ENCODE results near the gene DDX10.

DNA sequence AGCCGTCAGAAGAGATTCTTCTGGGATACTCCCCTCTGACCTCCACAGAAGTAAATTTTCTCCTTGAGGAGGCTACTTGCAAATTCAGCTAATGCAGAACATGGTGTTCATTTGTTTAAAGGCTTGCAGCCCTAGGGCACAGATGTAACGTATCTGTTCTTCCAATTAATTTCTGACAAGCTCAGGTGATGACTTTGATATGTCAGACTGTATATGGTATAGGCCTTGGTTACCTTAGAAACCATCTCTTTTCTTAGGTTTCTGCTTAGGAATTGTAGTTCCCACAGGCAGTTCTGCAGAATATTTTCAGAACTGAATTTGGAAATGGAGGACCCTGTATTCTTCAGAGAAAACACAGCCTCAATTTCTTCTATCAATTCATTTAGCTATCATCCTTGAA, 117.1 kb downstream of the DDX10 start:
- TF ChIP-seq, protein P1, sequence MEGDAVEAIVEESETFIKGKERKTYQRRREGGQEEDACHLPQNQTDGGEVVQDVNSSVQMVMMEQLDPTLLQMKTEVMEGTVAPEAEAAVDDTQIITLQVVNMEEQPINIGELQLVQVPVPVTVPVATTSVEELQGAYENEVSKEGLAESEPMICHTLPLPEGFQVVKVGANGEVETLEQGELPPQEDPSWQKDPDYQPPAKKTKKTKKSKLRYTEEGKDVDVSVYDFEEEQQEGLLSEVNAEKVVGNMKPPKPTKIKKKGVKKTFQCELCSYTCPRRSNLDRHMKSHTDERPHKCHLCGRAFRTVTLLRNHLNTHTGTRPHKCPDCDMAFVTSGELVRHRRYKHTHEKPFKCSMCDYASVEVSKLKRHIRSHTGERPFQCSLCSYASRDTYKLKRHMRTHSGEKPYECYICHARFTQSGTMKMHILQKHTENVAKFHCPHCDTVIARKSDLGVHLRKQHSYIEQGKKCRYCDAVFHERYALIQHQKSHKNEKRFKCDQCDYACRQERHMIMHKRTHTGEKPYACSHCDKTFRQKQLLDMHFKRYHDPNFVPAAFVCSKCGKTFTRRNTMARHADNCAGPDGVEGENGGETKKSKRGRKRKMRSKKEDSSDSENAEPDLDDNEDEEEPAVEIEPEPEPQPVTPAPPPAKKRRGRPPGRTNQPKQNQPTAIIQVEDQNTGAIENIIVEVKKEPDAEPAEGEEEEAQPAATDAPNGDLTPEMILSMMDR (IDR thresholded peaks at IDR 0.05; ENCODE audit: low read depth, low read length, poor library complexity, severe bottlenecking): no peak
- no peak for TF ChIP-seq EZH2phosphoT487 (IDR thresholded peaks at IDR 0.05; ENCODE audit: borderline replicate concordance, low read length)

Measured in DOHH2 (cell line).